Ascending aorta (tissue), 2 donors: ENCODE measurements around the gene P2RX1. TPM values are rescaled to one million over a fixed set of nuclear protein-coding genes. Genes with fewer than 3 reads are reported as not detected.

Experiments used
- DNase-seq, 2 donors: peaks; one replicate each; pipeline ENCODE4 v3.0.0-alpha.2; 2019; ENCODE audit warnings: low spot score in 2 of 2
- H3K27ac ChIP-seq, 2 donors: fragments of 200-600 bp; sonication (generic); one replicate each; pipeline ENCODE4 v1.5.1; 2016 to 2017; ENCODE audit warnings: mild to moderate bottlenecking in 1 of 2
- H3K27me3 ChIP-seq: fragments of 200-600 bp; sonication (generic); one replicate; pipeline ENCODE4 v1.5.1; 2017
- H3K36me3 ChIP-seq, 2 donors: fragments of 200-600 bp; sonication (generic); one replicate each; pipeline ENCODE4 v1.5.1; 2016
- H3K4me1 ChIP-seq, 2 donors: fragments of 200-600 bp; sonication (generic); one replicate each; pipeline ENCODE4 v1.5.1; 2016 to 2017; ENCODE audit warnings: mild to moderate bottlenecking in 1 of 2
- H3K4me3 ChIP-seq, 2 donors: fragments of 200-600 bp; sonication (generic); one replicate each; pipeline ENCODE4 v1.5.1; 2016 to 2017; ENCODE audit warnings: mild to moderate bottlenecking in 1 of 2
- H3K9me3 ChIP-seq, 2 donors: fragments of 200-600 bp; sonication (generic); one replicate each; pipeline ENCODE4 v1.5.1; 2016
- CTCF ChIP-seq, 3 experiments: fragments of 200-600 bp in 2 of 3; fragments of 450-650 bp in 1 of 3; sonication (generic) in 2 of 3; IDR thresholded peaks; one replicate each; pipeline ENCODE4 v1.5.1; 2016 to 2019; ENCODE audit warnings: antibody characterized with exemption in 3 of 3, mild to moderate bottlenecking in 1 of 3, moderate library complexity in 1 of 3
- intact Hi-C: fragments of 100-400 bp; cut with DNase I; formaldehyde crosslinking; loops from one replicate; pipeline ENCODE4 v1.15.1; 2023
- total RNA-seq: library from RNA; depleted of rRNA; stranded (reverse); fragments of >200 nt; gene quantifications from one replicate; pipeline ENCODE4 v1.1.0, GENCODE V29; 2016

The P2RX1 gene
- total RNA-seq, 1 donor from 2014 or later: not detected

- no peaks in the 10 kb centered on the region for H3K27me3 ChIP-seq
- TF ChIP-seq CTCF (IDR thresholded peaks at IDR 0.05): no peak
- H3K36me3 ChIP-seq: no peaks in the 10 kb centered on the region
- H3K4me1 ChIP-seq: peaks cover 20 to 58% of the 10 kb centered on the region in 2 donors
- no peaks in the 10 kb centered on the region for H3K9me3 ChIP-seq
- peak overlapping the region in 1 of 2 donors; percentile 20 for H3K4me3 ChIP-seq
- peak overlapping the region; percentile 81 to 85 for H3K27ac ChIP-seq
- intact Hi-C loops: loop anchor here (5.0 kb wide), 2 partner anchors 44 to 251 kb away; partner anchors contain the start of genes CYB5D2, NCBP3 and ZZEF1
- no peak for DNase-seq
Observed at GRCh38 chr17:3890878-3891219, 25.4 kb downstream of the P2RX1 start.

DNA sequence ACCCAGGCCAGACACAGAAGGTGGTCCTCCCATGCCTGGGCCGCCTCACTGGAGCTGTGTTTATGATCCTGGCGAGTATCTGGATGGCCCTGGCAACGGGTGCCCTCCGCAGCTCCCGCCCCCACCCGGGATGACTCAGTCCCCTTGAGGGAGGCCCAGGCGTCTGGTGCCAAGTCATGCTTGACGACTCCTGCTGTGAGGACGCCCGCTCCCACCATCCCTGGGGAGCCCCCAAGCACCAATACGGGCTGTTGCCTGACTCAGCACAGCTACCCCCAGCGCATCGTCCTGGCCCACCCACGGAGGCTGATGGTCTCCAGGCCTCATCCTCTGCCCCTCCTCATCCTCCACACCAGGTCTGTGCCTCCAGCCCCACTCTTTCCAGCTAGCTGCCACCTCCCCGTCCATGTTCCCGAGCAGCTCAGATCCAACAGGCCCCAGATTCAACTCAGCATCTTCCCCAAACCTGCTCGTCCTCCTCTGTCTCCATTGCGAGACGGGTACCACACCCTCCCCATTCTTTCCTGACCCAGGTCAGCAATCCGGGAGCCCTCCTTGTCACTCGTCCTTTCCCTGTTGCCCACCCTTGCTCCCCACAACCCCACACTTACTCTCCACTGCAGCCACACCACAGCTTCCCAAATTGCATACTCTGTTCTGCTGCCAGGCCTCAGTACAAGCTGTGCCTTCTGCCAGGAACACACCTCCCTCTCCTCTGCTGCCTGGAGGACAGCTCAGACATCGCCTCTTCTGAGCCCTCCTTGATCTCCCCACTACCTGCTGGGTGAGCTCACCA, 26.0 kb downstream of the P2RX1 start:
- Histone ChIP-seq H3K4me3 (peak overlapping the region in 1 of 2 donors; percentile 20), H3K4me1 (peaks cover 20 to 58% of the 10 kb centered on the region in 2 donors), H3K36me3 (peaks cover 0 to 1% of the 10 kb centered on the region in 2 donors), H3K27ac (peak overlapping the region; percentile 81 to 85), H3K9me3 (no peaks in the 10 kb centered on the region), H3K27me3 (no peaks in the 10 kb centered on the region)
- intact Hi-C loops: loop anchor here (5.0 kb wide), 2 partner anchors 43 to 252 kb away; partner anchors contain the start of genes CYB5D2, NCBP3 and ZZEF1
- no peak for TF ChIP-seq CTCF (IDR thresholded peaks at IDR 0.05)
- DNase-seq: peak; percentile 83 to 96

GRCh38 chr17:3889325-3890012, 26.8 kb downstream of the P2RX1 start:
- TF ChIP-seq CTCF (IDR thresholded peaks at IDR 0.05): no peak
- Histone ChIP-seq H3K27ac (peak overlapping the region; percentile 81 to 85), H3K9me3 (no peaks in the 10 kb centered on the region), H3K27me3 (no peaks in the 10 kb centered on the region), H3K4me3 (peak overlapping the region in 1 of 2 donors; percentile 11), H3K4me1 (peaks cover 20 to 55% of the 10 kb centered on the region in 2 donors), H3K36me3 (peaks cover 4 to 9% of the 10 kb centered on the region in 2 donors)
- intact Hi-C loops: loop anchor here (5.0 kb wide), 2 partner anchors 42 to 253 kb away; partner anchors contain the start of genes CYB5D2, NCBP3 and ZZEF1
- no peak for DNase-seq

- Histone ChIP-seq H3K4me3 (no peak overlapping the region), H3K27ac (peak overlapping the region; percentile 81 to 85), H3K27me3 (no peaks in the 10 kb centered on the region), H3K36me3 (peaks cover 4 to 18% of the 10 kb centered on the region in 2 donors), H3K4me1 (peaks cover 18 to 49% of the 10 kb centered on the region in 2 donors), H3K9me3 (no peaks in the 10 kb centered on the region)
- peak in 1 of 2 donors; percentile 83 for DNase-seq
- TF ChIP-seq CTCF (IDR thresholded peaks at IDR 0.05): no peak
- intact Hi-C loops: no loop called here
Observed at GRCh38 chr17:3888343-3889171, 27.7 kb downstream of the P2RX1 start.

DNA sequence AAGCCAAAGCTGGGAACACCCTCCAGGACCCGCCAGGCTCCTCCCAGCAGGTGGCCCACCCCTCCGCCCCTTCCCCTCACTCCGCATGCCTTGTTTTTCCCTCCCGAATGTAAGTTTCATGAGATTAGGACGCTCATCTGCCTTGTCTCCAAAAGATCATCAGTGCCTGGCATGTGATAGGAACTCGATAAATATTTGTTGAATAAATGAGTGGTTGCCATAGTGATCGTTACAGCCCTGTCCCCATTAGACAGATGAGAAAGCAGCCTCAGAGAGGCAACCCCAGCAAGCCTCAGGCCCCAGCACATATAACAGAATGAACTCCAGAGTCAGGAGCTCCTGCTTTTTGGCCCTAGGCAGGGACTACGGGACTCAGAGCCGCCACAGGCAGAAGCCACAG, 28.5 kb downstream of the P2RX1 start:
- H3K36me3 ChIP-seq: peaks cover 10 to 25% of the 10 kb centered on the region in 2 donors
- no peak for DNase-seq
- no peaks in the 10 kb centered on the region for H3K9me3 ChIP-seq
- intact Hi-C loops: no loop called here
- H3K4me1 ChIP-seq: peaks cover 16 to 45% of the 10 kb centered on the region in 2 donors
- H3K27me3 ChIP-seq: no peaks in the 10 kb centered on the region
- H3K4me3 ChIP-seq: no peak overlapping the region
- TF ChIP-seq CTCF (IDR thresholded peaks at IDR 0.05): no peak
- peak overlapping the region; percentile 81 to 85 for H3K27ac ChIP-seq
